HepG2 (cell line): ENCODE measurements around the gene KCNB1. TPM values are rescaled to one million over a fixed set of nuclear protein-coding genes. Genes with fewer than 3 reads are reported as not detected.

ENCODE experiments used
- ATAD3A ChIP-seq: sonication (generic); formaldehyde crosslinking; IDR thresholded peaks from 2 replicates; pipeline ENCODE4 v1.4.0; 2020; ENCODE audit warnings: missing genetic modification reagents
- CTCF ChIP-seq: sonication (generic); formaldehyde crosslinking; IDR thresholded peaks from 2 replicates; pipeline ENCODE4 v1.5.0; 2020; ENCODE audit warnings: mild to moderate bottlenecking, missing genetic modification reagents, moderate library complexity
- ELF1 ChIP-seq: sonication (generic); formaldehyde crosslinking; IDR thresholded peaks from 2 replicates; pipeline ENCODE4 v1.4.0; 2020; ENCODE audit warnings: missing genetic modification reagents
- FOXM1 ChIP-seq: sonication (generic); formaldehyde crosslinking; IDR thresholded peaks from 2 replicates; pipeline ENCODE4 v1.5.0; 2020; ENCODE audit warnings: missing genetic modification reagents
- HMGXB4 ChIP-seq, 2 experiments: sonication (generic) in 1 of 2; formaldehyde crosslinking in 1 of 2; IDR thresholded peaks; 2 replicates each; pipeline versions ENCODE4 v1.4.0 to v1.6.1; 2018 to 2020; ENCODE audit warnings: missing genetic modification reagents in 2 of 2, borderline replicate concordance in 1 of 2, low read depth in 1 of 2, mild to moderate bottlenecking in 1 of 2, missing biosample characterization in 1 of 2
- HNRNPUL1 ChIP-seq: fragments of 200-400 bp; formaldehyde crosslinking; IDR thresholded peaks from 2 replicates; pipeline ENCODE4 v1.6.1; 2017; ENCODE audit warnings: low read depth, mild to moderate bottlenecking, low read length, moderate library complexity
- ISL2 ChIP-seq: sonication (generic); formaldehyde crosslinking; IDR thresholded peaks from 2 replicates; pipeline ENCODE4 v1.5.0; 2020; ENCODE audit warnings: missing genetic modification reagents
- MAZ ChIP-seq, 2 experiments: sonication (generic) in 1 of 2; formaldehyde crosslinking in 1 of 2; IDR thresholded peaks; 2 replicates each; pipeline versions ENCODE4 v1.5.0 to v1.6.1; 2012 to 2020; ENCODE audit warnings: low read depth in 2 of 2, mild to moderate bottlenecking in 2 of 2, borderline replicate concordance in 1 of 2, improper control_type of control experiment in 1 of 2, low read length in 1 of 2, missing genetic modification reagents in 1 of 2, moderate library complexity in 1 of 2
- MED8 ChIP-seq: sonication (generic); formaldehyde crosslinking; IDR thresholded peaks from 2 replicates; pipeline ENCODE4 v1.8.1; 2023; ENCODE audit warnings: mild to moderate bottlenecking, missing genetic modification reagents; ENCODE audit not compliant: insufficient replicate concordance
- MIER2 ChIP-seq: IDR thresholded peaks from 2 replicates; pipeline ENCODE4 v1.6.1; 2016; ENCODE audit warnings: missing biosample characterization, missing genetic modification reagents
- RAD21 ChIP-seq: fragments of 450-650 bp; formaldehyde crosslinking; IDR thresholded peaks from 2 replicates; pipeline ENCODE4 v1.5.0; 2020; ENCODE audit warnings: mild to moderate bottlenecking
- SALL2 ChIP-seq: sonication (generic); formaldehyde crosslinking; IDR thresholded peaks from 2 replicates; pipeline ENCODE4 v1.8.1; 2023; ENCODE audit warnings: mild to moderate bottlenecking, missing genetic modification reagents, inconsistent platforms
- STAG1 ChIP-seq: sonication (generic); formaldehyde crosslinking; IDR thresholded peaks from 2 replicates; pipeline ENCODE4 v1.4.0; 2020; ENCODE audit warnings: missing genetic modification reagents
- THAP11 ChIP-seq: IDR thresholded peaks from 2 replicates; pipeline ENCODE4 v1.6.1; 2016; ENCODE audit warnings: missing biosample characterization, missing genetic modification reagents
- XRCC5 ChIP-seq: fragments of 200-400 bp; formaldehyde crosslinking; optimal IDR thresholded peaks from 2 replicates; pipeline ENCODE3; 2017; ENCODE audit warnings: mild to moderate bottlenecking, low read length
- ZNF574 ChIP-seq: sonication (generic); formaldehyde crosslinking; IDR thresholded peaks from 2 replicates; pipeline ENCODE4 v1.4.0; 2020; ENCODE audit warnings: missing genetic modification reagents
- ZNF652 ChIP-seq: IDR thresholded peaks from 2 replicates; pipeline ENCODE4 v1.6.1; 2016; ENCODE audit warnings: low read depth, borderline replicate concordance
- ZNF780A ChIP-seq: sonication (generic); formaldehyde crosslinking; IDR thresholded peaks from 2 replicates; pipeline ENCODE4 v1.8.0; 2022; ENCODE audit warnings: mild to moderate bottlenecking, missing genetic modification reagents, moderate library complexity
- ZNF784 ChIP-seq: sonication (generic); formaldehyde crosslinking; IDR thresholded peaks from 2 replicates; pipeline ENCODE4 v1.5.1; 2020; ENCODE audit warnings: missing genetic modification reagents, mild to moderate bottlenecking, borderline replicate concordance
- ZSCAN30 ChIP-seq: sonication (generic); formaldehyde crosslinking; IDR thresholded peaks from 2 replicates; pipeline ENCODE4 v1.5.0; 2020; ENCODE audit warnings: mild to moderate bottlenecking, missing genetic modification reagents
- ZSCAN9 ChIP-seq: IDR thresholded peaks from 2 replicates; pipeline ENCODE4 v1.6.1; 2016; ENCODE audit warnings: borderline replicate concordance
- polyA plus RNA-seq, 8 experiments: library from polyadenylated mRNA; depleted of rRNA in 3 of 8; stranded (reverse) in 7 of 8; unstranded in 1 of 8; fragments of >200 nt; fragmentation: Illumina TruSeq in 4 of 8; extraction: Trizol in 4 of 8; gene quantifications; 2 replicates each; pipeline versions ENCODE4 v1.2.1 to v1.2.3, GENCODE V29; 2011 to 2016; ENCODE audit warnings: low read depth in 4 of 8, missing spikeins in 1 of 8, mixed read lengths in 1 of 8; ENCODE audit not compliant: insufficient read depth in 1 of 8
- total RNA-seq, 5 experiments: library from RNA; depleted of rRNA; stranded (reverse); fragments of >200 nt; fragmentation: Illumina TruSeq; extraction: Trizol; gene quantifications; 2 replicates each; pipeline ENCODE4 v1.2.3, GENCODE V29; 2016; ENCODE audit warnings: low read depth in 1 of 5

Gene KCNB1
- total and polyA plus RNA-seq, 2 of the 13 experiments (the other 11 are each of a cell fraction or from before 2014, with no cell fraction given), result 0.02 TPM; not detected in 1

GRCh38 chr20:49384437-49385434 lies 97.7 kb downstream of the KCNB1 start (continued):
- TF ChIP-seq ISL2 (CRISPR knock-in tag) (0 out of 2 replicates have a peak, but pooled peaks have one; percentile 27), STAG1 (CRISPR knock-in tag) (peak; percentile 68), ZNF574 (CRISPR knock-in tag) (0 out of 2 replicates have a peak, but pooled peaks have one; percentile 14), ZNF652 (CRISPR knock-in tag) (0 out of 2 replicates have a peak, but pooled peaks have one; percentile 32), MIER2 (0 out of 2 replicates have a peak, but pooled peaks have one; percentile 32), ZNF780A (CRISPR knock-in tag) (0 out of 2 replicates have a peak, but pooled peaks have one; percentile 18), THAP11 (CRISPR knock-in tag) (peak; percentile 77), ELF1 (CRISPR knock-in tag) (no peak), ZSCAN30 (CRISPR knock-in tag) (no peak), ZNF784 (CRISPR knock-in tag) (no peak), ZSCAN9 (CRISPR knock-in tag) (no peak), FOXM1 (CRISPR knock-in tag) (no peak), ATAD3A (no peak), CTCF (CRISPR knock-in tag) (peak; percentile 79), MAZ (IDR thresholded peaks at IDR 0.05; ENCODE audit: borderline replicate concordance, low read depth, low read length) (no peak), MAZ (CRISPR knock-in tag; IDR thresholded peaks at IDR 0.05; ENCODE audit: low read depth) (no peak), MED8 (CRISPR knock-in tag) (no peak), HNRNPUL1 (no peak), XRCC5 (peak; percentile 73), SALL2 (no peak), RAD21 (CRISPR knock-in tag) (peak; percentile 54; the same call in 1 of the 2 replicates), HMGXB4 (CRISPR knock-in tag; IDR thresholded peaks at IDR 0.05; ENCODE audit: borderline replicate concordance in 1 of 2, low read depth in 1 of 2) (0 out of 4 replicates have a peak, but pooled peaks of 1 of the 2 experiments have one; percentile 49)
